Stimulated activated CD8-positive, alpha-beta memory T cell treated with anti-CD3 and anti-CD28 coated beads, Interleukin-4, amount 100 ng/mL, for 24 hours (primary cell): ENCODE data around the gene KIAA1328.

Experiments
- DNase-seq: peaks from one replicate; pipeline ENCODE4 v3.0.0-alpha.2; 2020; ENCODE audit warnings: low read depth

Gene KIAA1328

DNA sequence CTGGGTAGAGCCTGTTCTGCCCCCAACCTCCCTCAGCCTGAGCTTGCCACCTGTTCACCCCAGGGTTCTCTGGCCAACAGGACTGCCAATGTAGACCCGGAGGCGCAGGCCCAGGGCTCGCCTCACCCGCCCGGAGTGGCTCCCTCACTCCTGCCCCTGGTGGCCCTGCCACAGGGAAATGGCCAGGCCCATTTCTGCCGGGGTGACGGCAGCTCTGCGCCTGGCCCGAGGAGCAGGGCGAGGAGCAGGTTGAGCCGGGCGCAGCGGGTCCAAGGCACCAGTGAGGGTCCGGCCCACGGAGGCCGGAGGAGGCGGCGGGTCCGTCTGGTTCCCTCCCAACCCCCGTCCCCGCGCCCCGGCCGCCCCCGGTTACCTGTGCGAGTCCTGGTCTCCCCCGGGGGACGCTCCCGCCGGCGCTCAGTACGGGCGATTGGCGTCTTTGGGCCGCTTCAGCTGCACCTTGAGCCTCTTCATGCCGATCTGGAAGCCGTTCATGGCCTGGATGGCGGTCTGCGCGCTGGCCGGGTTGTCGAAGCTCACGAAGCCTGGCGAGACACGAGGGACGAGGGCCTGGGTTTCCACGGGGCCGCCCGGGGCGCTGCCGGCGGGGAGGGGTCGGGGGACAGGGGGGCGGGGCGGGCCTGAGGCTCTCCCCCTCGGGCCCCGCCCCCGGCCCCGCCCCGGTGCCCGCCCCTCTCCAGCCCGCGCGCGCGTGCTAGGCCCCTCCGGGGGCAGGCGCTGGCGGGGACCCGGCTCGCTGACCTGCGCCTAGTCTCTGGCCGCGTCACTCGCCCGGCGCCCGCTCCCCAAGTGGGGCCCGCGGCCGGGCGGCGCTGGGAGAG, 424.7 kb downstream of the KIAA1328 start:
- DNase-seq = no peak

DNA sequence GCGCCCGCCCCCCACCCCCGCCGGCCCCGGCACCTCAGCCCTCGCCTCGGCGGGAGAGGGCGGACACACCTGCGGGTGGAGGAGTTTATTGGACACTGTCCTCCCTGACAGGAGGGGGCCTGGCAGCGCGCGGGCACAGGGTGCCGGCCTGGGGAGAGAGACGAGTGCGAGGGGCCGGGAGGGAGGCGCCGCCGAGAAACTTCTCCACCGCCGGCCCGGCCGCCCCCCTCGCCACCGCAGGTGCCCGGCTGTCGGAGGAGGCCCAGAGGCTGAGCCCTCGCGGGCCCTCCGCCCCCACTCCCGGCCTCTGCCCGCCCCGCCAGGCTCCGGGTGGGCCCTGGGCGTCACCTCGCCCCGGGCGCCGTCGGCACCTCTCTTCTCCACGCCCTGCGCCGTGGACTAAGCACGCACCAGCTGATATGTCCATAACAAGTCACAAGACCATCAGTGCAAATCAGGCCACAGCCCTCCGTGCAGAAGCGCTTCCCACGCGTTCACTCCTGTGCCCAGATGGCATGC, 425.4 kb downstream of the KIAA1328 start:
- DNase-seq = no peak

DNA sequence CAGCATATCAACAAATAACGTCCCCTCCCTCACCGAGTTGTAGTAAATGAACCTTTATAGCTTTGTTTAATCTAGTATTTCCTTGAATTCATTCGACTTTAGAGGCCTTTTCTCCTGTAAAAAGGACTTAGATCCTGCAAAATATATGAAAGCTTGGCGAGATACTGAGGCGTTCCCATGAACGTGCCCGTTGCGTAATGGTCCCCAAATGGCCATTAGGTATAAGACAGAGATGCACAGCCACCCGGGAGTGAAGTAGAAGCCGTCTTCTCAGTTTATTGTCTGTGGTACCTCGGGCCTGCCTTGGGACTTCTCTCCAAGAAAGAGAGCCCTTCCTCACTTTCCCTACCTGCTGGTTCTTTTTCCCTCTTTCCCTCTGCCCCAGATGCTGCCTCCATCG, 426.0 kb downstream of the KIAA1328 start:
- no peak for DNase-seq

DNA sequence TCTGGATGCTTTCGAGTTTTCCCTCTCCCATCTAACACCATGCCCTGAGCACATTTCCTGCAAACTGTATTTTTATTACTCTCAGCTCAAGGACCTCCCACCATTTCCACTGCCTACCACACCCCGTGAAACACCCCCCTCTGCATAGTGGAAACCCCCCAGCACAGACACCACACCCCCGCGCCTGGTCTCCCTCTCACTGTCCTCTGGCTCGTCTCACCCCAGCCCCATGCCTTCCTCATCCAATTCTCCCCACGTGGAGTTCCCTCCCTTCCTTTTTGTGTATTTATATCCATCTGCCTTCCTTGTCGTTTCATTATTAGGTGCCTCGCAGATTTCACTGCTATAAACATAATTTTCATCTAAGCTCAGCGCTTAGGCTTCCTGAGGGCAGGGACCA, 429.2 kb downstream of the KIAA1328 start:
- DNase-seq = no peak

DNA sequence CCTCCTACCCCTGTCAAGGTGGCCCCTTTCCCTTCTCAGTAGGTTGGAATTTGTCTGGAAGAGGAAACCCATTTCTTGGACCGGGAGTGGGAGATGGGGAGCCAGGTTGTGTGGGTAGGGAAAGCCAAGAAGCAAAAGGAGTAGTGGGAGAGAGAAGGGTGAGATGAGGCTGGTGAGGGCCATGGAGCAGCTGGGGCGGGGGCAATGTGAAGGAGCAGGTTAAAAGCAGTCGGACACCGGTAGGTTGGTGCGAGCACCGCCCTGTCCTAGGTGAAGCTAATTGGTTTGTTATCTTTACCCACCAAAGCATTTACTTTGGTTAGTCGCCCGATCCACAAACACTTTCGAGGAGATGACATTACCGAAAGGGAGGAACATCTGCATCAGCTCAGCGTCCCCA, 429.9 kb downstream of the KIAA1328 start:
- DNase-seq = no peak

DNA sequence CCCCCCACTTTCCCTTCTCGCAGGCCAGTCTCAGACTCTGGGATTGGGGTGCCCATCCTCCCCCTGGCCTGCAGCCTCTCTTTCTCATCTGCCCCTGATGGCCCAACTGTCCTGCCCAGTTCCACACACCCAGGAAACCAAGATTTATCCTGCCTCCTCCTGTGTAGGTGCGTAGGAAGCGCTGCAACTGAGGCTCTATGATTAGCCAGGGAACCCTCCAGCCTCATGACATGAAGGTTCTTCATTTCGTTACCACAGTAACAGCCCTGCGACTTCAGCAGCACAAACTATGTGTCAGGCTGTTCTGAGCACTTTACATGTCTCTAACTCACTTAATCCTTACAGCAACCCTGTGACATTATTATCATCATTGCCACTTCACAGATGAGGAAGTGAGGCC, 430.8 kb downstream of the KIAA1328 start:
- no peak for DNase-seq

DNA sequence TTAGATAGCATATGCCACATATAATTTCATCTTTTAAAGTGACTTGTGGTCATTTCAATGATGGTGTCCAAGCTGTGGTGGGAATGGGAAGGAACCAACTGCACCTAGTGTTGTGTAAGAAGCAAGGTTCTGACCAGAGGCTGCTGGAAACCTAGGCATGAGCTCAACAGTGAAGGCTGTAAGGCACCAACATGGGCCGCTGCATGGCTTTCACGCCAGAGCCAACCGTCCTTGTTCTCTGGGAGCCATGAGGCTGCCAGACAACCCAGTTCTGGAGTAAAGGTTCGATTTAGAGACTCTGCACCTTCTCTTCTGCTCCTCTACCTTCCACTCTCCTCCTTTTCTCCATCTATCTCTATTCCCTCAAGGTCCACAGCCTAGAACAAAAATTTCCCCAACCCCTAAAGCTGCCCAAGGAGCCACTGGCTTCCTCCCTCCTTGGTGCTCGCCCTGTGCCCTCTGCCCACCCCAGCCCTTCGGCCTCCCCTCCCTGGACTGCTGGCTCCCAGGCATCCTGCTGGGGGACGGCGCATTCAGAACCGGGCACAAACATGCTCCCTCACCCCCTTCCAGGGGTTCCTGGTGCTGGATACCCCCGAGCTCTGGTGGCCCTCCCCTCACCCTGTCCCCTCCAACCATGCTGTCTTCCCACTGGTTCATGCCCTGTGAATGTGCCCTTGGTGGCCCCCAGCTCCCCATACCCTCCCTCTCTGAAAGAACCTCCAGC, 431.6 kb downstream of the KIAA1328 start:
- DNase-seq = no peak

DNA sequence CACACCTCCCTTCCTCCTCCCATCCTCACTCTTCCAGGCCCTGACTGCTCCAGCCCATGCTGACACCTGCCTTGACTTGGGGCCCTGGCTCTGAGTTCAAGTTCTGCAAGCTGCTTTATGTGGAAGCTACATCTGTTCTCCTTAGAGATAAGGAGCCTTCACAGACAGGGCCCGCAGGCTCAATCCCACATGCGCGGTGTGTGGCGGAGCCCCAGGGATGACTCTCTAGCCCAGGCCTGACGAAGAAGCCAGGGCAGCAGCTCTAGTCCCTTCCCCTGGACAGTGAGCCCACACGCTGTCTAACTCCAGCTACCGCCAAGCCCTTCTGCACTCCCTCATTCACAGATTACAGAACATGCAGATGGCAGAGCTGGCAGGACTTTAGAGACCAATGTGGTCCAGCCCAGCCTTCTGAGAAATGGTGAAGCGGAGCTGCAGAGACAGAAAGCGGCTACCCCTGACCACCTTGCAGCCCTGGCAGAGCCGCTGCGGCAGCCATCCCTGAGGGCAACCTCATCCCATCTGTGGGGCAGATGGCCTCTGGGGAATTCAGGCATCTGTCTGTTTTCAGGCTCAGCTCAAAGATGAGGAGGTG, 432.4 kb downstream of the KIAA1328 start:
- DNase-seq = no peak

DNA sequence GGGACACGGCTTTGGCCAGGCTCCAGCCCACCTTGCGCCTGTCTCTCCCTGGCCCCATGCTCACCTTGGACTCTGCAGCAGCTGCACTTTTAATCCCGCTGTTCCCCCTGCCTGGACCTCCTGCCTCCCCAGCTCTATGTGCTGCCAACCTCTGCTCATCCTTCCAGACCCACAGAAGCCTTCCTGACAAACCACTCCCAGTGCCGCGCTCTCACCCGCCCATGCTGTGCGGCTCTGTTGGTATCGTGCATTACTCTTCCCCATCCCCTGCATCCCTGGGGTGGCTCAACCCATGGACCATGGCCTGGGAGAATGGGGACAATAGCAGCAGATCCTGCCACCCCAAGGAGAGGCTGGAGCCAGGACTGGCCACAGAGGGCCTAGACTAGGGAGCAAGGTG, 433.1 kb downstream of the KIAA1328 start:
- no peak for DNase-seq

DNA sequence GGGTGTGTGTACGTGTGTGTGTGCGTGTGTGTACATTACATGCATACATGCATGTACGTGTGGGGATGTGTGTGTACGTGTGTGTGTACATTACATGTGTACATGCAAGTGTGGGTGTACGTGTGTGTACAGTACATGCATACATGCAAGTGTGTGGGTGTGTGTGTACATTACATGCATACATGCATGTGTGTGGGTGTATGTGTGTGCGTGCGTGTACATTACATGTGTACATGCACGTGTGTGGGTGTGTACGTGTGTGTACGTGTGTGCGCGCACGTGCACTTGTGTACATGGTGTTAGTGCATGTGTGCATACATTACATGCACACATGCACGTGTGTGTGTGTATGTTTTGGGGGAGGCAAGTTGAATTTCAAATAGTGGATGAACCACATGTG, 436.0 kb downstream of the KIAA1328 start:
- DNase-seq = no peak

DNA sequence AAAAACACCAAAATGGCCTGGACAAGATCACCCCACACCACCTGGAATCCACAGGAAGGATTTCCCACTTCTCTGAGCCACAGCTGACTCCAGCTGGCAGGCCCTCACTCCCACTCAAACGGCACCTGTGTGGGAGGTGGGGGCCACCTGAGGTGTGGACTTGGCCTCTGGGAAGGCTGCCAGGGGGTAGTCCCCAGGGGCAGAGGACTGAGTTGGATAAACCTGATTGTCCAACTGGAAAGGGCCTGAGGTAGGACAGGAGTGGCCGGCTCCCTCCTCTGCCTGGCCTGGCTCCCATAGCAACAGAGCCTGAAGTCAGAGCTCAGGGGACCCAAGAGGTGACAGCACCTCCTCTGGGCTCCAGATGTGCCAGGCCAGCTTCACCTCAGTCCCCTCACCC, 436.5 kb downstream of the KIAA1328 start:
- DNase-seq = no peak

DNA sequence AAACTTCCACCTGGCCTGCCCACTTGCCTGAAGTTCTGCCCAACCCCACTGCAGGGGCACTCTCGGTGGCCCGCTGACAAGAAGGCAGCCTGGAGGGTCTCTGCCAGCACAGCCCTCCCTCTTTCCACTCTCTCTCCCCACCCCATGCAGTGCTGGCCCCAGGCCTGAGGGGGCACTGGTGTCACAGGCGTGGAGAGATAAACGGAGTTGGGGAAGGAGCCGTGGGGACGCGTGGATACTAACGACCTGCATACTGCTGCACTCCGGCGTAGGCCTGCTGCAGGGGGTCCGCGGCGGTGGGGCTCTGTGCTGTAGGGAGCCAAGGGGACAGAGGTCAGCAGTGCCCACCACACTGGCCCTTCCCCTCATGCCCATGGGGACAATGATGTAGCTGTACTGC, 437.4 kb downstream of the KIAA1328 start:
- DNase-seq = no peak

DNA sequence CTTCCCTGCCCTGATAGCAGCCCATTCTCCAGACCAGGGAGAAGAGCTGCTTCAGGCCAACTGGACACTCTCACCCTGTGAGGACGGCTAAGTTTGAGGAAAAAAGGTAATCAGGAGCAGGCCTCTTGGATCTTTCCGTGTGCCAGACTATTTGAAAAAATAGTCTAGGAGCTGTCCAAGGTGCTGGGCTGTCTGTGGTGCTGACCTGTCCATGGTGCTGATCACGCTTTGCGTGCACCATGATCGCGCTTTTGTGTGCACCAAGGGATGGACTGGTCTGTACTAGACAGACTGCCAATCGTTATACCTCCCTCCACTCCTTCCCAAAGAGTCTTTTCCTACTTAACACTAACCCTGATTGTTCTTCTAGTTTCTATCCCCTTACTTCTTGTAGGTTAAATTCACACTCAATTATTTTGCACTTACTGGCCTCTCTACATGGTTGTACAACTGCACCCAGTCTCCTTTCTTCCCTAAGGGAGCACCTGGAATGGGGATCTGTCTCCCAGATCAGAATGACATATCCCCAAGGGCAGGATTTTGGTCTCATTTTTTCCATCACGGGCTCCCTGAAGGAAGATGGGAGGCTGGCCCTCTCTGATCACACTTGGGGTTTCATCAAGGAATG, 441.2 kb downstream of the KIAA1328 start:
- no peak for DNase-seq

DNA sequence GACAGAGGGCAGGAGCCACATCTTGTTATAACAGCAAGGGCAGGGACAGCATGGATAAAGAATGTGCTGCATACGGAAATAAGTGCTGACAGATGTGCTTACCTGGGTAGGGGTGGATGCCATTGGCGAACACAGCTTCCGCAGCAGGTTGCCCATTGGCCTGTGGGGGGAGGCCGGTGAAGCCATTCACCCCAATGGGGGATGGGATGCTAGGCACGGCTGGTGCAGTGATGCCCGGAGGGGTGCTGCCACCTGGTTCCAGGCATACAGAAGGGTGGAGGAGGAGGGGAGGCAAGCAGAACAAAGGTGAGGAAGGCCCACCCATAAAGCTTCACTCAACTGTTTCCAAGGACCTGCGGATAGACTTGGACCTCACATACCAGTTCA, 441.7 kb downstream of the KIAA1328 start:
- DNase-seq = no peak

DNA sequence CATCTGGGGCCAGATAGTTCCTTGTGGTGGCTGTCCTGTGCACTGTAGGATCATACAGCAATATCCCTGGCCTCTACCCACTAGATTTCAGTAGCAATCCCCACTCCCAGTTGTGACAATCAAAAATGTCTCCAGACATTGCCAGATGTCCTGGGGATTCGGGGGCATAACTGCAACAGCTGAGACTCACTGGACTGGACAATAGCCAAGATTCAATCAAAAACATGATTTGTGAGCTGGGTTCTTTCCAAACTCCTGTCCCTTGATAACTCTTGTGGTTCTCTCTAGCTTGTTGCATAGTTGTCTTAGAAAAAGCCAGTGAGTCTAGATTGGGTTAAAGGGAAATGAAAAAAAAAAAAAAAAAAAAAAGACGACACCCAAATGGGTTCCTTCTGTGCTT, 443.3 kb downstream of the KIAA1328 start:
- no peak for DNase-seq

DNA sequence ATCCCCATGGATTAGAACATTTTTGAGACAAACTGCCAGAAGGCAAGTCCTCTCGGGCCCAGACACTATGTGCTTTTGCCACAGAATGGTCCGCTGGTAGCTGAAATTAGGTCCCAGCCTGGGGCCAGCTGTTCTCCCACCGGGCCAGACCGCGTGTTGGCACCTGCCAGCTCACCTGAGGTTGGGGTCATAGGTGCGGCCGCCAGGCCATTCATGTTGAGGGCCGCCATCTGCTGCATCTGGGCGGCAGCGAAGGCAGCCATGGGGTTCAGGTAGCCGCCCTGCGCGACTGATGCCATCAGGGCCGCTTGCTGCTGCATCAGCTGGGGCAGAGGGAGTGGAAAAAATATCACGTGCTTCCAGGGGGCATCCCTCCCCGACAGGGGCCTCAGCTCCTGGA, 443.9 kb downstream of the KIAA1328 start:
- DNase-seq = no peak

DNA sequence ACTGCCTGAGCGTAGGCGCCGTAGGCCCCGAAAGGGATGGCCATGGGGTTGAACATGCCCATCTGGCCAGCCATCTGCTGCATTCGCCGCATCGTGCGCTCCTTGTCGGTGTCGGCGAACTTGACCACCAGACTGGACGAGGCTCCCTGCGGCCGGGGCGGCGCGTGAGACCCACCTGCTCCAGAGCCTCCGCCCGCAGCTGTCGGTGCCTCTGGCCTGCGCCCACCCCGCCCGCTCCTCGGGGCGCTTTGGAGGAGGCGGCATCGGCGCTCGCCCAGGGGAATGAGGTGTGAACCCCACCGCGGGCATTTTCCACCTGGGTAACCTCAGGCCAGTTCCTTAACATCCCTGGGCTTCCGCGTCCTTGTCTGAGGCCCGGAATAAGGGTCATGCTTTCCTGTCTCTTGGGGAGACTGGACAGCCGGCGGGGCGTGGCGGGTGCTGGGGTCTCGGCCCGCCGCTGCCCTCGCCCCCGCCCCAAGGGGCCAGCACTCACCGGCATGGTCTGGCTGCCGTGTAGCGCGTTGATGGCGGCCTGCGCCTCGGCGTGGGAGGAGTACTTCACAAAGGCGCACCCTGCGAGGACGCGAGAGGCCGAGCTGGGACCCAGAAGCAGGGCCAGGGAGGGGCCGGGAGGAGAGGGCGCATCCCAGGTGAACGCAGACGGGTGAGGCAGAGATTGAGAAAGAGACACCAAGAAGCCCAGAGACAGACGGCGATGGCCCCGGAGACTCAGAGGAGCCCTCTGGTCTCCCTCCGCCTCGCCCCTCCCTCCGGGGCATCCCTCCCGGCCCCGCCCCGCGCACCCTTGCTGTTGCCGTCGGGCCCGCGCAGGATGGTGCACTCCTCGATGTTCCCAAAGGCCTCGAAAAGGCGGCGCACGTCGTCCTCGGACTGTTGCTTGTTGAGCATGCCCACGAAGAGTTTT, 445.6 kb downstream of the KIAA1328 start:
- no peak for DNase-seq

DNA sequence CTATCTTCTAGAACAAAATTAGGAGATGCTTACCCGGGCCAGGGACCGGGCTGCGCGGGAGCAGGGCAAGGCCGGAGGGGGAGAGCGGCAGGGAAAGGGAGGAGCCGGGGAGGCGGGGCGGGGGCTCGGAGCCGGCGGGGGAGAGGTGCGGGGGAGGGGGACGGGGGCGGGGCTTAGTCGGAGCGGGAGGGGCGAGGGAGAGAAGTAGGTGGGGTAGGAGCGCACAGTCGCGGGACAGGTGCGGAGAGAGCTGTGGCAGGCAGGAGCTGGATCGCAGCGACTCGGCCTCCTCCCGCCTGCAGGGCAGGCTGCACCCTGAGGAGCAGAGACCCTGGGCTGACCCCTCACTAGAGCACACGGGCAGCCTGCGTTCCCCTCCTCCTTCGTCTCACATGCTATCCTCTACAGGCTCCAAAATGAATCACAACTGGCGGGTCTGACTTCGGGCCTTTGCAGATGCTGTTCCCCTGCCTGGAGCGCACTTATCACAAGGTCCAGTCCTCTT, 446.4 kb downstream of the KIAA1328 start:
- DNase-seq = no peak

DNA sequence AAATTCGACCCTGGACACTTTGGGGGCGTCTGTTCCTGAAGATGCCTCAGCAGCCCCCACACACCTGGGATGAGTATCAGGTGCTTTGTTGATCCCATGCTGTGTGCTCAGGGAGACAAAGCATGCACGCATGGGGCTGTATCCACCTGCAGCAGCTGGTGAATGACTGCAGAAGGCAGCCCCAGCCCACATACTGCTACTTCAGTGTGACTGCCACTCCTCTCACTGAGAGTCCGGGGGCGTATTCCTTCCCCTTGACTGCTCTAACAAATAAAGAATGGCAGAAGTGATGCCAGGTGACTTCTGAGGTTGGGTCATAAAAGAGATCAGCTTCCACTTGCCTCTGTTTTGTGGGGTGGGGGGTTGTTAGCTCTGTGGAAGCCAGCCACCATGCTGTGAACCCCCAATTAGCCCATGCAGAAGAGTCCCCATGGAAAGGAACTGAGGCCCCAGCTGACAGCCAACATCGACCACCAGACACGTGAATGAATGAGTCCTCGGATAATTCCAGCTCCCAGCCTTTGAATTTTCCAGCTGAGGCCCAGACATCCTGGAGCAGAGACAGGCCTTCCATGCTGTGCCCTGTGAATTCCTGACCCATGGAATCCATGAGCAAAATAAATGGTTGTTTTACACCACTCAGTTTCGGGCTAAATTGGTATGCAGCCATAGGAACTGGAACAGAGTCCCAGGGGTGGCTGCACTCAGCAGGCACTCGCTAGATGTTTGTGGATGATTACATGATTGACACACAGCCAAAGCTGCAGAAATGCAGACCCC, 447.4 kb downstream of the KIAA1328 start:
- DNase-seq = no peak

DNA sequence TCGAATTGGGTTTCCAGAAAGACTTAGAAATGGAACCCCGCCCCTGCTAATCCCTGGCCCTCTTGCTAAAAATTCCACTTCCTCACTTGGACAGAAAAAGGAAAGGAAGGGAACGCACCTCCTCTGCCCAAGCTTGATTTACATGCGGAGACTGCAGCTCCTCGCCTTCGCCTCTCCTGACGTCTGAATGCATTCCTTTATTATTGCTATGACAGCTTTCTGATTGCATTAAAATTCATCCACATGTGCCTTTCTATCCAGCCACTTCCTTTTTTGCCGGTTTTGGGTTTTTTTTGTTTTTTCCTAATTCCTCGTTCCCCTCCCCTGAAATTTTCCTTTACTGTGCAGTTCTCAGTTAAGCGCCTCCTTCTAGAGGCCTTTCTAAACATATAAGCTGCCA, 448.9 kb downstream of the KIAA1328 start:
- no peak for DNase-seq
